HepG2 (cell line): ENCODE data around the gene OR2A1.
"Not testable (repeated sequence)": the region's sequence is repeated elsewhere in the genome, so short reads cannot be mapped to it uniquely, and the experiment has no call there.

Experiments
- ATF3 ChIP-seq: sonication (generic); formaldehyde crosslinking; IDR thresholded peaks from 2 replicates; pipeline ENCODE4 v1.4.0; 2020; ENCODE audit warnings: missing genetic modification reagents
- POLR2A ChIP-seq, 2 experiments: IDR thresholded peaks; 2 replicates each; pipeline ENCODE4 v1.6.1; 2011; ENCODE audit warnings: low read depth in 2 of 2, low read length in 2 of 2, mild to moderate bottlenecking in 1 of 2, moderate library complexity in 1 of 2; ENCODE audit not compliant: insufficient read depth in 1 of 2
- SP2 ChIP-seq: sonication (generic); formaldehyde crosslinking; IDR thresholded peaks from 2 replicates; pipeline ENCODE4 v1.5.1; 2020; ENCODE audit warnings: mild to moderate bottlenecking, missing genetic modification reagents

GRCh38 chr7:144281981-144282380 lies 30.2 kb upstream of the OR2A1 start:
- not testable (repeated sequence) for TF ChIP-seq ATF3 (CRISPR knock-in tag); SP2 (CRISPR knock-in tag); POLR2A (IDR thresholded peaks at IDR 0.05; ENCODE audit: insufficient read depth in 1 of 2, low read depth in 2 of 2, low read length in 2 of 2)
